GM12878 (cell line): ENCODE data around the gene AGAP2.

Experiments used
- CBX3 ChIP-seq: fragments of 200-600 bp; sonication (generic); IDR thresholded peaks from 2 replicates; pipeline ENCODE4 v1.6.1; 2016; ENCODE audit warnings: low read depth, borderline replicate concordance
- CEBPB ChIP-seq, 2 experiments: fragments of 150-350 bp in 1 of 2; IDR thresholded peaks; 2 replicates each; pipeline ENCODE4 v1.6.1; 2012 to 2014; ENCODE audit warnings: low read depth in 2 of 2, low read length in 2 of 2, borderline replicate concordance in 1 of 2, inconsistent platforms in 1 of 2
- HDAC2 ChIP-seq: fragments of 200-600 bp; sonication (generic); IDR thresholded peaks from 2 replicates; pipeline ENCODE4 v1.6.1; 2017
- MXI1 ChIP-seq: fragments of 150-350 bp; IDR thresholded peaks from 2 replicates; pipeline ENCODE4 v1.6.1; 2011; ENCODE audit warnings: low read depth, mild to moderate bottlenecking, inconsistent platforms, low read length, improper control_type of control experiment
- NFXL1 ChIP-seq: fragments of 450-650 bp; IDR thresholded peaks from 2 replicates; pipeline ENCODE4 v1.6.1; 2017; ENCODE audit warnings: antibody characterized with exemption, mild to moderate bottlenecking, borderline replicate concordance
- NR2F1 ChIP-seq: fragments of 450-650 bp; conservative IDR thresholded peaks from 2 replicates; pipeline ENCODE4 v1.6.1; 2017; ENCODE audit warnings: mild to moderate bottlenecking
- POLR2A ChIP-seq: IDR thresholded peaks from 2 replicates; pipeline ENCODE4 v1.6.1; 2011; ENCODE audit warnings: low read depth, mild to moderate bottlenecking, low read length
- SIX5 ChIP-seq: IDR thresholded peaks from 2 replicates; pipeline ENCODE4 v1.6.1; 2011; ENCODE audit warnings: mild to moderate bottlenecking, low read depth, low read length, moderate library complexity; ENCODE audit not compliant: severe bottlenecking
- SMC3 ChIP-seq: IDR thresholded peaks from 2 replicates; pipeline ENCODE4 v1.6.1; 2011; ENCODE audit warnings: low read length, improper control_type of control experiment, borderline replicate concordance
- SREBF2 ChIP-seq: IDR thresholded peaks from 2 replicates; pipeline ENCODE4 v1.6.1; 2012; ENCODE audit warnings: mild to moderate bottlenecking, low read length
- TAF1 ChIP-seq: IDR thresholded peaks from 2 replicates; pipeline ENCODE4 v1.6.1; 2011; ENCODE audit warnings: mild to moderate bottlenecking, low read depth, low read length, borderline replicate concordance
- TCF12 ChIP-seq: IDR thresholded peaks from 2 replicates; pipeline ENCODE4 v1.6.1; 2011; ENCODE audit warnings: low read depth, mild to moderate bottlenecking, low read length
- TF ChIP-seq, protein P1 (sequence below): IDR thresholded peaks from 2 replicates; pipeline ENCODE4 v1.6.1; 2012; ENCODE audit warnings: mild to moderate bottlenecking, low read depth, low read length
- TF ChIP-seq, protein P2 (sequence below), 3 experiments: IDR thresholded peaks in 2 of 3; conservative IDR thresholded peaks in 1 of 3; 2 replicates each; pipeline ENCODE4 v1.5.1; 2011; ENCODE audit warnings: low read depth in 3 of 3, low read length in 3 of 3, mild to moderate bottlenecking in 3 of 3, control low read depth in 2 of 3, moderate library complexity in 2 of 3, inconsistent platforms in 1 of 3, mixed read lengths in 1 of 3; ENCODE audit not compliant: control insufficient read depth in 2 of 3, insufficient read depth in 1 of 3; ENCODE audit errors: extremely low read depth in 1 of 3

DNA sequence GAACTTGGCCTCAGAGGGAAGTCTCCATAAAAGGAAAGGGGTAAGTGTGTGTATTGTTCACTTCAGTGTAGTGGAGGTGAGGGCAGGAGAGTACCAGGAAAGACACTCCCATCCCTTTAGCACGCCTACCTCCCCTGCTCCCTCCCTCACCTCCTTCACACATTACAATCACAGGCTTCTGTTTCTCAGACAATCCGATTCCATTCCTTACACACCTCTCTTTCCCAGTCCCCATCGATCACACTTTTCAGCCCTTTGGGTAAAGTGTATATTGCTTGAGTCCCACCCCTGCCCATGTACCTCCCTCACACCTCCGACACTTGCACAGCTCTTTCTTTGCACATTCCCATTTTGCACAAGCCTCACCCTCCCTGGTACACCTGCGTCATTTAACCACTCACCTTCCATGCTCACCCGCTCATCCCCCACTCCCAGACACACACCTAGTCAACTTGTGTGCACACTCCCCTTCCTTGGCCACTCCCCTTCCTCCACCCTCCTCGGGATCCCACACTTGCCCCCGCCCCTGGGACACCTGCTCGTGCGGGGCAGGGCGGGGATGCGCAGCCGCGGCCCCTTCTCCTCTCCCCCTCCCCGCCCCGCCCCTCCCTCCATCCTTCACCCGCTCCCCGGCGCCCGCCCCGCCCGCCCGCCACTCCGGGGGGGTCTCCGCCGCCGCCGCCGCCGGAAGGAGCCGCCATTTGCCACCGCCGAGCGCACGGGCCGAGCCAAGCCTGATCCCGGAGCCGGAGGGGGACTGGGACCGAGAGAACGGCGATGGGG is 16.1 kb upstream of the AGAP2 start, which contains the start of gene MARCHF9:
- TF ChIP-seq NR2F1 (no peak), CEBPB (IDR thresholded peaks at IDR 0.05; ENCODE audit: borderline replicate concordance in 1 of 2, low read depth in 2 of 2, low read length in 2 of 2) (no peak), SIX5 (no peak), CBX3 (no peak), SREBF2 (no peak), NFXL1 (no peak), HDAC2 (no peak), TCF12 (no peak), MXI1 (no peak), SMC3 (no peak), POLR2A (peak; percentile 48), TAF1 (no peak)
- TF ChIP-seq, protein P1, sequence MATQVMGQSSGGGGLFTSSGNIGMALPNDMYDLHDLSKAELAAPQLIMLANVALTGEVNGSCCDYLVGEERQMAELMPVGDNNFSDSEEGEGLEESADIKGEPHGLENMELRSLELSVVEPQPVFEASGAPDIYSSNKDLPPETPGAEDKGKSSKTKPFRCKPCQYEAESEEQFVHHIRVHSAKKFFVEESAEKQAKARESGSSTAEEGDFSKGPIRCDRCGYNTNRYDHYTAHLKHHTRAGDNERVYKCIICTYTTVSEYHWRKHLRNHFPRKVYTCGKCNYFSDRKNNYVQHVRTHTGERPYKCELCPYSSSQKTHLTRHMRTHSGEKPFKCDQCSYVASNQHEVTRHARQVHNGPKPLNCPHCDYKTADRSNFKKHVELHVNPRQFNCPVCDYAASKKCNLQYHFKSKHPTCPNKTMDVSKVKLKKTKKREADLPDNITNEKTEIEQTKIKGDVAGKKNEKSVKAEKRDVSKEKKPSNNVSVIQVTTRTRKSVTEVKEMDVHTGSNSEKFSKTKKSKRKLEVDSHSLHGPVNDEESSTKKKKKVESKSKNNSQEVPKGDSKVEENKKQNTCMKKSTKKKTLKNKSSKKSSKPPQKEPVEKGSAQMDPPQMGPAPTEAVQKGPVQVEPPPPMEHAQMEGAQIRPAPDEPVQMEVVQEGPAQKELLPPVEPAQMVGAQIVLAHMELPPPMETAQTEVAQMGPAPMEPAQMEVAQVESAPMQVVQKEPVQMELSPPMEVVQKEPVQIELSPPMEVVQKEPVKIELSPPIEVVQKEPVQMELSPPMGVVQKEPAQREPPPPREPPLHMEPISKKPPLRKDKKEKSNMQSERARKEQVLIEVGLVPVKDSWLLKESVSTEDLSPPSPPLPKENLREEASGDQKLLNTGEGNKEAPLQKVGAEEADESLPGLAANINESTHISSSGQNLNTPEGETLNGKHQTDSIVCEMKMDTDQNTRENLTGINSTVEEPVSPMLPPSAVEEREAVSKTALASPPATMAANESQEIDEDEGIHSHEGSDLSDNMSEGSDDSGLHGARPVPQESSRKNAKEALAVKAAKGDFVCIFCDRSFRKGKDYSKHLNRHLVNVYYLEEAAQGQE, result no peak
- TF ChIP-seq, protein P2, sequence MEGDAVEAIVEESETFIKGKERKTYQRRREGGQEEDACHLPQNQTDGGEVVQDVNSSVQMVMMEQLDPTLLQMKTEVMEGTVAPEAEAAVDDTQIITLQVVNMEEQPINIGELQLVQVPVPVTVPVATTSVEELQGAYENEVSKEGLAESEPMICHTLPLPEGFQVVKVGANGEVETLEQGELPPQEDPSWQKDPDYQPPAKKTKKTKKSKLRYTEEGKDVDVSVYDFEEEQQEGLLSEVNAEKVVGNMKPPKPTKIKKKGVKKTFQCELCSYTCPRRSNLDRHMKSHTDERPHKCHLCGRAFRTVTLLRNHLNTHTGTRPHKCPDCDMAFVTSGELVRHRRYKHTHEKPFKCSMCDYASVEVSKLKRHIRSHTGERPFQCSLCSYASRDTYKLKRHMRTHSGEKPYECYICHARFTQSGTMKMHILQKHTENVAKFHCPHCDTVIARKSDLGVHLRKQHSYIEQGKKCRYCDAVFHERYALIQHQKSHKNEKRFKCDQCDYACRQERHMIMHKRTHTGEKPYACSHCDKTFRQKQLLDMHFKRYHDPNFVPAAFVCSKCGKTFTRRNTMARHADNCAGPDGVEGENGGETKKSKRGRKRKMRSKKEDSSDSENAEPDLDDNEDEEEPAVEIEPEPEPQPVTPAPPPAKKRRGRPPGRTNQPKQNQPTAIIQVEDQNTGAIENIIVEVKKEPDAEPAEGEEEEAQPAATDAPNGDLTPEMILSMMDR (IDR thresholded peaks at IDR 0.05 in 2 of 3, conservative IDR thresholded peaks at IDR 0.05 in 1 of 3; ENCODE audit: control insufficient read depth in 2 of 3, extremely low read depth in 1 of 3, insufficient read depth in 1 of 3, low read depth in 3 of 3, low read length in 3 of 3), result no peak
